K562 (cell line): ENCODE data around the gene ANK3. TPM values are rescaled to one million over a fixed set of nuclear protein-coding genes. Genes with fewer than 3 reads are reported as not detected.

ENCODE experiments used
- ATAC-seq: fragments of 200-7000 bp; cut with Tn5 transposase; 3 replicates; pipeline ENCODE4 v1.9.1; 2020; ENCODE audit warnings: moderate library complexity
- BruUV-seq: library from RNA; stranded (reverse); fragments of 400-500 nt; replicated peaks from 2 replicates; lab custom pipeline; 2021; lab: Mats Ljungman, UMichigan
- CTCF ChIA-PET: fragments of 300-600 bp; formaldehyde crosslinking; extraction: SDS; loops from one replicate; lab custom pipeline; 2021; ENCODE audit warnings: low intra/inter-chr PET ratio; lab: Yijun Ruan, JAX
- POLR2A ChIA-PET: fragments of 300-600, 350-650 bp; sonication (Branson Sonifier 250); formaldehyde crosslinking; extraction: SDS; loops from one replicate; lab custom pipeline; 2021; ENCODE audit warnings: antibody characterized with exemption, inconsistent platforms; lab: Yijun Ruan, JAX
- DNase-seq, 4 experiments: peaks; one replicate each; pipeline versions ENCODE4 v3.0.0 to v3.0.0-alpha.2; 2011 to 2018; ENCODE audit warnings: low spot score in 3 of 4, mixed read lengths in 3 of 4; ENCODE audit errors: extremely low read depth in 1 of 4
- FAIRE-seq: peaks from 2 replicates; lab custom pipeline; 2011; peaks lifted over from hg19 to GRCh38; lab: Jason Lieb, UNC
- H2AFZ ChIP-seq: 2 replicates; pipeline ENCODE4 v1.6.0; 2011; ENCODE audit warnings: low read depth, low read length, control low read depth, inconsistent platforms
- H3K27ac ChIP-seq: fragments of 200-600 bp; 3 replicates; pipeline ENCODE4 v1.8.0; 2011; ENCODE audit warnings: low read depth, mild to moderate bottlenecking, control low read depth, inconsistent platforms, low read length, moderate library complexity, mixed read lengths; ENCODE audit errors: extremely low read depth
- H3K27me3 ChIP-seq, 2 experiments: fragments of 300-600 bp in 1 of 2; 2 replicates in 1 of 2; 3 replicates in 1 of 2; pipeline versions ENCODE4 v1.6.0 to v1.8.0; 2011; ENCODE audit warnings: inconsistent platforms in 2 of 2, low read length in 2 of 2, mild to moderate bottlenecking in 1 of 2, mixed read lengths in 1 of 2, moderate library complexity in 1 of 2; ENCODE audit not compliant: control insufficient read depth in 2 of 2, insufficient read depth in 2 of 2
- H3K36me3 ChIP-seq: fragments of 300-600 bp; 3 replicates; pipeline ENCODE4 v1.8.0; 2011; ENCODE audit warnings: mild to moderate bottlenecking, low read length, inconsistent platforms; ENCODE audit not compliant: control insufficient read depth, insufficient read depth
- H3K4me1 ChIP-seq, 2 experiments: fragments of 200-600 bp in 1 of 2; replicated peaks in 1 of 2; 2 replicates in 1 of 2; 3 replicates in 1 of 2; pipeline versions ENCODE4 v1.5.1 to v1.8.0; 2011; ENCODE audit warnings: inconsistent platforms in 2 of 2, low read length in 2 of 2, mild to moderate bottlenecking in 1 of 2, mixed read lengths in 1 of 2, moderate library complexity in 1 of 2; ENCODE audit not compliant: control insufficient read depth in 2 of 2, insufficient read depth in 2 of 2
- H3K4me2 ChIP-seq: 2 replicates; pipeline ENCODE4 v1.6.1; 2011; ENCODE audit warnings: low read length, control low read depth, inconsistent platforms, mixed read lengths; ENCODE audit not compliant: insufficient read depth
- H3K4me3 ChIP-seq: fragments of 200-600 bp; sonication (generic), shearing (Covaris generic); 2 replicates; pipeline ENCODE4 v1.5.1; 2016; ENCODE audit warnings: control low read depth, inconsistent platforms
- H3K79me2 ChIP-seq: fragments of 200-600 bp; 3 replicates; pipeline ENCODE4 v1.8.0; 2011; ENCODE audit warnings: low read length, inconsistent platforms; ENCODE audit not compliant: control insufficient read depth, insufficient read depth
- H3K9ac ChIP-seq, 2 experiments: 2 replicates each; pipeline versions ENCODE4 v1.6.0 to v1.6.1; 2011; ENCODE audit warnings: low read depth in 2 of 2, low read length in 2 of 2, control low read depth in 1 of 2, inconsistent platforms in 1 of 2, mild to moderate bottlenecking in 1 of 2, mixed read lengths in 1 of 2; ENCODE audit not compliant: insufficient read depth in 1 of 2
- H3K9me1 ChIP-seq: one replicate; pipeline ENCODE4 v1.6.0; 2011; ENCODE audit warnings: inconsistent platforms, mild to moderate bottlenecking, low read length, moderate library complexity; ENCODE audit not compliant: control insufficient read depth, insufficient read depth
- H3K9me3 ChIP-seq: replicated peaks from 2 replicates; pipeline ENCODE4 v1.5.1; 2011; ENCODE audit warnings: low read depth, low read length, inconsistent platforms; ENCODE audit not compliant: control insufficient read depth, insufficient read depth
- H4K20me1 ChIP-seq: replicated peaks from 2 replicates; pipeline ENCODE4 v1.6.1; 2011; ENCODE audit warnings: low read length, inconsistent platforms, mixed read lengths; ENCODE audit not compliant: control insufficient read depth, insufficient read depth
- DMBX1 ChIP-seq: fragments of 250-450 bp; sonication (Bioruptor Pico); IDR thresholded peaks from 2 replicates; pipeline ENCODE4 v1.8.0; 2022; ENCODE audit warnings: inconsistent platforms, mild to moderate bottlenecking, moderate library complexity, borderline replicate concordance
- E2F8 ChIP-seq: fragments of 450-650 bp; IDR thresholded peaks from 2 replicates; pipeline ENCODE4 v1.7.1; 2018; ENCODE audit warnings: mild to moderate bottlenecking, low read depth; ENCODE audit not compliant: partially characterized antibody
- HBP1 ChIP-seq: fragments of 450-650 bp; formaldehyde crosslinking; IDR thresholded peaks from 2 replicates; pipeline ENCODE4 v1.4.0; 2022; ENCODE audit warnings: missing genetic modification characterization
- KLF13 ChIP-seq: fragments of 450-650 bp; IDR thresholded peaks from 2 replicates; pipeline ENCODE4 v1.6.1; 2016; ENCODE audit warnings: missing genetic modification characterization, low read depth, mild to moderate bottlenecking, missing compliant biosample characterization, moderate library complexity, borderline replicate concordance
- PBX2 ChIP-seq, 2 experiments: IDR thresholded peaks in 1 of 2; conservative IDR thresholded peaks in 1 of 2; 2 replicates each; pipeline ENCODE4 v1.6.1; 2016; ENCODE audit warnings: low read depth in 2 of 2, mild to moderate bottlenecking in 1 of 2, missing compliant biosample characterization in 1 of 2, missing genetic modification characterization in 1 of 2, moderate library complexity in 1 of 2
- SIN3A ChIP-seq, 2 experiments: fragments of 150-350 bp in 1 of 2; IDR thresholded peaks; 2 replicates each; pipeline ENCODE4 v1.6.1; 2011 to 2016; ENCODE audit warnings: borderline replicate concordance in 2 of 2, low read depth in 2 of 2, low read length in 2 of 2, mild to moderate bottlenecking in 2 of 2, moderate library complexity in 2 of 2; ENCODE audit not compliant: control insufficient read depth in 1 of 2
- SMAD1 ChIP-seq: fragments of 150-350 bp; IDR thresholded peaks from 2 replicates; pipeline ENCODE4 v1.6.1; 2014; ENCODE audit warnings: low read length, low read depth; ENCODE audit not compliant: partially characterized antibody
- SMARCC2 ChIP-seq: fragments of 450-650 bp; IDR thresholded peaks from 2 replicates; pipeline ENCODE4 v1.6.1; 2017; ENCODE audit warnings: antibody characterized with exemption, moderate library complexity, mild to moderate bottlenecking, low read depth
- ZNF174 ChIP-seq: fragments of 250-450 bp; sonication (Bioruptor Pico); IDR thresholded peaks from 2 replicates; pipeline ENCODE4 v1.4.0; 2020; ENCODE audit warnings: mild to moderate bottlenecking
- ZNF384 ChIP-seq: IDR thresholded peaks from 2 replicates; pipeline ENCODE4 v1.6.1; 2012; ENCODE audit warnings: low read depth, low read length, improper control_type of control experiment
- WGBS: fragments of 100-300 bp; shearing (Covaris generic); methylation state at CpG from one replicate; pipeline ENCODE4 v1.1.6; 2016; ENCODE audit warnings: low coverage, mixed read lengths; ENCODE audit not compliant: insufficient coverage; ENCODE audit errors: missing lambda C conversion rate; 5-methylcytosine and 5-hydroxymethylcytosine counted together
- in situ Hi-C: fragments of 300-500 bp; cut with MboI; formaldehyde crosslinking; loops from 4 replicates; pipeline ENCODE4 v1.15.0; 2018; ENCODE audit warnings: inconsistent platforms, mixed read lengths
- intact Hi-C: fragments of 100-400 bp; cut with micrococcal nuclease; formaldehyde crosslinking; loops from 2 replicates; pipeline ENCODE4 v1.14.2; 2022
- polyA plus RNA-seq, 8 experiments: library from polyadenylated mRNA; depleted of rRNA in 4 of 8; stranded (reverse) in 5 of 8; unstranded in 3 of 8; fragments of >200 nt; fragmentation: Nextera tagmentation in 2 of 8; fragmentation: Illumina TruSeq in 1 of 8; extraction: Ambion mirVana in 2 of 8; extraction: Trizol in 1 of 8; gene quantifications; 2 replicates each; pipeline versions ENCODE4 v1.2.1 to v1.2.3, GENCODE V29; 2011 to 2014; ENCODE audit warnings: inconsistent platforms in 1 of 8, missing spikeins in 1 of 8
- total RNA-seq, 7 experiments: library from RNA; depleted of rRNA in 6 of 7; stranded (reverse); fragments of >200 nt in 6 of 7; fragmentation: Illumina TruSeq in 2 of 7; extraction: Trizol in 2 of 7; gene quantifications; 2 replicates each; pipeline versions ENCODE4 v1.2.1 to v1.2.3, GENCODE V29; 2011 to 2021; ENCODE audit warnings: low replicate concordance in 1 of 7

Gene ANK3
- total and polyA plus RNA-seq, 9 of the 15 experiments (the other 6 are each of a cell fraction or from before 2014, with no cell fraction given) = 10.0 to 32.3 (median 17.9) TPM

GRCh38 chr10:60314069-60314940 lies 75.4 kb downstream of the ANK3 start (continued):
- TF ChIP-seq E2F8 = peak; percentile 39
- peak; percentile 18; the same call in 1 of the 2 replicates for TF ChIP-seq DMBX1 (CRISPR knock-in tag)
- no peak for TF ChIP-seq SIN3A (IDR thresholded peaks at IDR 0.05; ENCODE audit: borderline replicate concordance in 2 of 2, control insufficient read depth in 1 of 2, low read depth in 2 of 2, low read length in 2 of 2)

GRCh38 chr10:60313589-60313952 lies 76.1 kb downstream of the ANK3 start:
- no peaks in the 10 kb centered on the region for H3K79me2 ChIP-seq
- in situ Hi-C loops (no loop called here), intact Hi-C loops (no loop called here)
- DNase-seq (no peak), FAIRE-seq (no peak), ATAC-seq (peak; percentile 39)
- H3K4me2 ChIP-seq = peak overlapping the region; percentile 52
- no peaks in the 10 kb centered on the region for H4K20me1 ChIP-seq
- CTCF ChIA-PET = no interaction called here
- peak overlapping the region in 1 of 2 experiments; percentile 36; a peak in 1 of 4 replicates for H3K9ac ChIP-seq
- H3K27me3 ChIP-seq = no peaks in the 10 kb centered on the region
- no peaks in the 10 kb centered on the region for H3K9me1 ChIP-seq
- H3K9me3 ChIP-seq = no peaks in the 10 kb centered on the region
- H3K36me3 ChIP-seq = no peaks in the 10 kb centered on the region
- H3K4me3 ChIP-seq = no peak overlapping the region
- H2AFZ ChIP-seq = peak overlapping the region; percentile 89
- BruUV-seq = no TSS peak
- POLR2A ChIA-PET = interaction anchor here (0.6 to 2.2 kb wide), 13 partner anchors 10 to 465 kb away, joined by 3 to 28 read pairs (median 4); partner anchors contain the start of genes CCDC6 and CDK1
- peaks cover 11 to 59% of the 10 kb centered on the region in 2 experiments for H3K4me1 ChIP-seq
- WGBS = 0% methylated on average over 1 of the region's 1 CpG
- H3K27ac ChIP-seq = peak overlapping the region; percentile 85
- TF ChIP-seq ZNF384 (peak; percentile 78), ZNF174 (CRISPR knock-in tag) (no peak), SMAD1 (no peak), HBP1 (no peak), SMARCC2 (peak; percentile 42), KLF13 (tag) (no peak), PBX2 (CRISPR knock-in tag; IDR thresholded peaks at IDR 0.05; ENCODE audit: low read depth) (no peak), PBX2 (tag; conservative IDR thresholded peaks at IDR 0.05; ENCODE audit: low read depth) (peak; percentile 93)
